ENCODE results near the gene CA9. TPM values are rescaled to one million over a fixed set of nuclear protein-coding genes. Genes with fewer than 3 reads are reported as not detected.

The CA9 gene
- total RNA-seq, 4 donors from 2014 or later: 0.82 to 35.4 (median 2.0) TPM; not detected in 1

DNA sequence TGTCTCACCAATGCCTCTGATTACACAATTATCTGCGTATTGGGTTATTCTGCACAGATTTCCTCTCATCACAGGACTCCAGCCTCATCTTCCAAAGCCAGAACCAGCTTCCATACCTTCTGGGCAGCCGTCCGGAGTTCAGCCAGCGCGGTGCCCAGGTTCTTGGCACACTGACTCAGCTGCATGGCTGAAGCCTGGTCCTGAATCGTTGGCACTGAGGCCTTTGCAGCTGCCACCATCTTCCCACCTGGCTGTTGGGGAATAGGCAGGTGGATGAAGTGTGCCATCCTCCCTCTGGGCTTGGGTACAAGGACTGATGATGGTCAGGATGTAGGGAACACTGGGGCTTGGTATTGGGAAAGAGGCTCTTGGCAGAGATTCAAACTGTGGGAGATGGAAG lies 40.4 kb downstream of the CA9 start:
- ATAC-seq (ENCODE audit: low FRiP score) (no peak), DNase-seq (ENCODE audit: low spot score) (no peak)
- TF ChIP-seq, protein P1, sequence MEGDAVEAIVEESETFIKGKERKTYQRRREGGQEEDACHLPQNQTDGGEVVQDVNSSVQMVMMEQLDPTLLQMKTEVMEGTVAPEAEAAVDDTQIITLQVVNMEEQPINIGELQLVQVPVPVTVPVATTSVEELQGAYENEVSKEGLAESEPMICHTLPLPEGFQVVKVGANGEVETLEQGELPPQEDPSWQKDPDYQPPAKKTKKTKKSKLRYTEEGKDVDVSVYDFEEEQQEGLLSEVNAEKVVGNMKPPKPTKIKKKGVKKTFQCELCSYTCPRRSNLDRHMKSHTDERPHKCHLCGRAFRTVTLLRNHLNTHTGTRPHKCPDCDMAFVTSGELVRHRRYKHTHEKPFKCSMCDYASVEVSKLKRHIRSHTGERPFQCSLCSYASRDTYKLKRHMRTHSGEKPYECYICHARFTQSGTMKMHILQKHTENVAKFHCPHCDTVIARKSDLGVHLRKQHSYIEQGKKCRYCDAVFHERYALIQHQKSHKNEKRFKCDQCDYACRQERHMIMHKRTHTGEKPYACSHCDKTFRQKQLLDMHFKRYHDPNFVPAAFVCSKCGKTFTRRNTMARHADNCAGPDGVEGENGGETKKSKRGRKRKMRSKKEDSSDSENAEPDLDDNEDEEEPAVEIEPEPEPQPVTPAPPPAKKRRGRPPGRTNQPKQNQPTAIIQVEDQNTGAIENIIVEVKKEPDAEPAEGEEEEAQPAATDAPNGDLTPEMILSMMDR (IDR thresholded peaks at IDR 0.05): no peak

DNA sequence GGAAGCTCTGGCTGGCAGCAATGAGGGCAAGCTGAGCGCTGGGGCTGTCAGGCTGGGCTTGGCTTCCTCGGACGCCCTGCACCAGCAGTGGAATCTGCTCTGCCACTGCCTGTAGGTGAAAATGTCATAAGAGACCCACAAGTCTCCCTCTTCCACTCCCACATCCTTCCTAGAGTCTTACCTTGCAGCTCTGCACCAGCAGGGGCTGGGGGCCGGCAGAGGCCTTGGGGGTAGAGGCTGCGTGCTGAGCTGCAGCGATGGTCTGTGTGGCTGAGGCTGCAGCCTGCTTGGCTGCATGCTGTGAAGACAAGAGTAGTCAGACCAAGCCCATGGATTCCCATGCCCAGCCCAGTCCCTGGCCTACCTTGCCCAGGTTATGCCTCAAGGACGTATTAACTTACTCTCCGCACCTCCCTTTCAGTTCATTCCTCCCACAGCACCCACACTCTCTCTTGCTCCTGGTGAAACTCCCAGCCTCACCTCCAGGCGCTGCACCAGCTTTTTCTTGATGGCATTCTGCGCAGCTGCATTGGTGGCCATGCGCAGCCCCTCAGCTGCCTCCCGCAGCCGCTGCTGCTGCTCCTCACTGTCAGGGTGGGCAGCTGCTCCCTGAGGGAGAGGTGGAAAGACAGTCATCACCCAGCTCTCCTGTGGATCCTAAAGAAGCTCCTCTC lies 41.0 kb downstream of the CA9 start:
- TF ChIP-seq, protein P1 (IDR thresholded peaks at IDR 0.05): no peak
- DNase-seq (ENCODE audit: low spot score): no peak
- no peak for ATAC-seq (ENCODE audit: low FRiP score)

DNA sequence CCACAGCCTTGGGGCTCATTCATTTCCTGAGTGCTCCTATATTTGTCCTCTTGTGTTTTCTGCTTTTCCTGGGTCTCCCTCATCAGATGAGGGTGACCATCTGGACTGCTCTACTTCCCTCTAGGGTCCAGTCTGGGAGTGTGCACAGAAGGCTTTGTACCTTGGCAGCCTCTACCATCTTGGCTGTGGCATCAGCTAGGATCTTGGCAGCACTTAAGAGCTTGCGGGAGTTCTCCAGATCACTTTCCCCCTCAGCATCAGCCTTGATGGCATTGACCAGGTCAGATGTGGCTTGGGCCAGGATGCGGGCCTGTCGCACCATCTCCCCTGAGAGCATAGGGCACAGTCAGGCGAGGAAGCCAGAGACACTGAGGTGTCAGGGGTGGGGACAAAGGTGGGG lies 42.5 kb downstream of the CA9 start:
- ATAC-seq (ENCODE audit: low FRiP score) (no peak), DNase-seq (ENCODE audit: low spot score) (no peak)
- TF ChIP-seq, protein P1 (IDR thresholded peaks at IDR 0.05): no peak

DNA sequence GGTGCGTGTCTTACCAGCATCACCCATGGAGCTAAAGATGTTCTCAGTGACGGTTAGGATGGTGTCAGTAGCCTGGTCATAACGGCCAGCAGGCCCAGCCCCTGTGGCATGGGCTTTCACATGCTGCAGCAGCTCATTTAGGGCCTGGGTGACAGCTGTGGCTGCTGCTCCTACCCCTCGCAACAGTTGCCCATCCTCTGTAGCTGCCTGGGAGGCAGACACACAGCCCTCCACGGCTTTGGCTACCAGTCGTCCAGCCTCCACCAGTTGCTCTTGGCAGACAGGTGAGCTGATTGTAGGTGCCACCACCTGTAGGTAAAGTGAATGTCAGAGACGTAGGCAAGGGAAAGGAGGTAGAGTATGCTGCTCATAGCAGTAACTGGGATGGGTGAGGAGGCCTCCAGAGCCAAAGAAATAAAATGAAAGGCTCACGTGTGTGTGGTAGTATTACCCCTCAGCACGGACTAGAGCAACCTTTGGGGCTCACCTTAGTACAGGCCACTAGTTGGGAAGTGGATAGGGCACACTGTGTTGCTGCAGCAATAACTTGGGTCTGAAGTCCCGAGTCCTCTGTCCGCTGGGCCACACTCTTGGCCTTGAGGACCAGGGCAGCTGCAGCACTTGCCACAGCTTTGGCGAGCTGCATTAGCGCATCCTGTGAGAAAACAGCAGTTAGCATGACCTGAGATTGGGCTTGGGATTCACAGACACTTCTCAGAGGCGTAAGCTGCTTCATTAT lies 43.6 kb downstream of the CA9 start:
- DNase-seq (ENCODE audit: low spot score) (no peak), ATAC-seq (ENCODE audit: low FRiP score) (no peak)
- TF ChIP-seq, protein P1 (IDR thresholded peaks at IDR 0.05): no peak

DNA sequence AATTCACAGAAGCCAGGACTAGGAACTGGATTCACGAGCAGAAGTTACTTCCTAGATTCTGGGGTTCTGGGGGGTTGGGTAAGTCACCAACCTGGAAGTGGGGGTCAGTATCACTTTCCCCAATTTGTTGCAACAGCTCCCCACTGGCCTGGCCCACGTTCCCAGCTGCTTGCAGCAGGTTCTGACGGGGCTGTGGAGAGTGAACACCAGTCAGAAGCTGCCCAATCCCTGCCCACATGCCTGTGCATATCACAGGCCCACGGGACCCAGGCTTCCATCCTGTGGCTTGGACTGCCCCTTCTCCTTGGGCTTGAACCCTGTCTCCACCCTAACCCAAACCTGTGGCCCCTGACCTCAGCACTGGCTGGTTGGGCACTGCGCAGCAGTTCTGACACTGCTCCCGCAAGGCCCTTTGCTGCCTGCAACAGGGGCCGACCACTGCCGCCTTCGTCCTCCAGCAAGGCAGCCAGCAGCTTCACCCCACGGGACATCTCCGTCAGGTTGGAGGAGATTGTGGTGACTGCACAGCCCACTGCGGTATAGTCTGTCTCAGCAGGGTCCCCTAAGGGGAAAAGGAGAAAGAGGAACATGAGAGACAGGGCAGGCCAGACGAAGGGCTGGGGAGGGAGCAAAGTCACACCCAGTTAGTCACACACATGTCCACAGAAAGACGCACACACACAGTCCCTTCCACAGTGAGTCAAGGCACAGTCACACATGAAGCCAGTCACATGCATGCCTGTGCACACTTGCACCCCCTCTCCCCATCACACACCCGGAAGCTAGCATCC lies 45.2 kb downstream of the CA9 start:
- ATAC-seq (ENCODE audit: low FRiP score): no peak
- DNase-seq (ENCODE audit: low spot score): no peak
- TF ChIP-seq, protein P1 (IDR thresholded peaks at IDR 0.05): no peak

DNA sequence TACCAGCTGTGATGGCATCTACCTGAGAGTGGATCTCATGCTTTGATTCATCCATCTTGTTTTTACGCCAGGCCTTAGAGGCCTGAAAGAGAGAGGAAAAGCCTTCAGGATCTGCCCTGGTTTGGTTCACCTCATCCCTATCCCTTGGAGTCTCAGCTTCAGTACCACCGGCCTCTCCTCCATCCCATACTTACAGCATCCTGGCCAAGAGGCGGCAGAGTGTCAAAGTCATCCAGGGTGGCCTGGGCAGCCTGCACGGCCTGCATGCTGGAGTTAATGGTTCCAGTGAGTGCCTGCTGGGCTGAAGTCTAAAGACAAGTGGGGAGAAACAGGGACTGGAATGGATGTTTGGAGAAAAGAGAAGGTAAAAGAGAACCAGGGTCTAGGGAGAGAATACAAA lies 45.8 kb downstream of the CA9 start:
- DNase-seq (ENCODE audit: low spot score) (no peak), ATAC-seq (ENCODE audit: low FRiP score) (no peak)
- TF ChIP-seq, protein P1 (IDR thresholded peaks at IDR 0.05): no peak

All from omental fat pad (tissue), 4 donors.